Loucy (cell line): ENCODE data around the gene SLC26A9.

Source experiments
- H2AFZ ChIP-seq: fragments of 200-600 bp; sonication (generic); 2 replicates; pipeline ENCODE4 v1.6.0; 2016; ENCODE audit warnings: antibody characterized with exemption, mild to moderate bottlenecking, low read length, moderate library complexity
- H3F3A ChIP-seq: fragments of 200-600 bp; 2 replicates; pipeline ENCODE4 v1.6.0; 2016; ENCODE audit warnings: antibody characterized with exemption, low read depth, mild to moderate bottlenecking
- H3K27me3 ChIP-seq: fragments of 200-600 bp; sonication (generic); 2 replicates; pipeline ENCODE4 v1.6.1; 2014; ENCODE audit warnings: low read length, mild to moderate bottlenecking; ENCODE audit not compliant: insufficient read depth, poor library complexity, severe bottlenecking
- H3K36me3 ChIP-seq: fragments of 200-600 bp; sonication (generic); 2 replicates; pipeline ENCODE4 v1.6.1; 2016; ENCODE audit warnings: low read length; ENCODE audit not compliant: insufficient read depth
- H3K4me1 ChIP-seq: fragments of 200-600 bp; sonication (generic); 2 replicates; pipeline ENCODE4 v1.5.1; 2014; ENCODE audit warnings: low read length, mild to moderate bottlenecking; ENCODE audit not compliant: insufficient read depth, poor library complexity, severe bottlenecking
- H3K4me2 ChIP-seq: fragments of 200-600 bp; sonication (generic); 2 replicates; pipeline ENCODE4 v1.6.0; 2014; ENCODE audit warnings: antibody characterized with exemption, low read length, low read depth, mild to moderate bottlenecking; ENCODE audit not compliant: poor library complexity, severe bottlenecking
- H3K4me3 ChIP-seq: fragments of 200-600 bp; sonication (generic); 2 replicates; pipeline ENCODE4 v1.5.1; 2014; ENCODE audit warnings: low read length, mild to moderate bottlenecking, mixed read lengths; ENCODE audit not compliant: poor library complexity, severe bottlenecking
- H3K79me2 ChIP-seq: fragments of 200-600 bp; sonication (generic); 2 replicates; pipeline ENCODE4 v1.6.1; 2014; ENCODE audit warnings: low read length; ENCODE audit not compliant: insufficient read depth
- H3K9ac ChIP-seq: fragments of 200-600 bp; sonication (generic); 2 replicates; pipeline ENCODE4 v1.6.0; 2014; ENCODE audit warnings: mild to moderate bottlenecking, low read depth, low read length, moderate library complexity; ENCODE audit not compliant: poor library complexity, severe bottlenecking
- H3K9me2 ChIP-seq: fragments of 200-600 bp; sonication (generic); replicated peaks from 2 replicates; pipeline ENCODE4 v1.6.1; 2016; ENCODE audit warnings: low read depth, low read length, mixed read lengths
- H3K9me3 ChIP-seq: fragments of 200-600 bp; sonication (generic); 2 replicates; pipeline ENCODE4 v1.6.1; 2014; ENCODE audit warnings: mild to moderate bottlenecking, antibody characterized with exemption, low read length, low read depth; ENCODE audit not compliant: insufficient read depth
- H4K20me1 ChIP-seq: fragments of 200-600 bp; sonication (generic); 2 replicates; pipeline ENCODE4 v1.6.0; 2014; ENCODE audit warnings: antibody characterized with exemption, low read length, mild to moderate bottlenecking; ENCODE audit not compliant: insufficient read depth, poor library complexity, severe bottlenecking
- CTCF ChIP-seq: fragments of 200-600 bp; sonication (generic); conservative IDR thresholded peaks from 2 replicates; pipeline ENCODE4 v1.5.1; 2014; ENCODE audit warnings: mild to moderate bottlenecking, antibody characterized with exemption, low read length
- EZH2phosphoT487 ChIP-seq: fragments of 200-600 bp; IDR thresholded peaks from 2 replicates; pipeline ENCODE4 v1.6.1; 2018; ENCODE audit warnings: antibody characterized with exemption, mild to moderate bottlenecking, moderate library complexity, borderline replicate concordance

Gene SLC26A9

GRCh38 chr1:205930195-205930577 is 13.1 kb downstream of the SLC26A9 start:
- H3K4me2 ChIP-seq, result no peak overlapping the region
- TF ChIP-seq EZH2phosphoT487 (no peak), CTCF (no peak)
- H4K20me1 ChIP-seq, result no peaks in the 10 kb centered on the region
- H2AFZ ChIP-seq, result no peak overlapping the region
- no peaks in the 10 kb centered on the region for H3K36me3 ChIP-seq
- H3K9ac ChIP-seq, result no peak overlapping the region
- H3K79me2 ChIP-seq, result no peaks in the 10 kb centered on the region
- no peaks in the 10 kb centered on the region for H3K9me3 ChIP-seq
- H3K4me3 ChIP-seq, result no peak overlapping the region
- no peaks in the 10 kb centered on the region for H3F3A ChIP-seq
- peaks cover 16% of the 10 kb centered on the region for H3K4me1 ChIP-seq
- no peaks in the 10 kb centered on the region for H3K27me3 ChIP-seq
- no peaks in the 10 kb centered on the region for H3K9me2 ChIP-seq

GRCh38 chr1:205929496-205930194 is 13.6 kb downstream of the SLC26A9 start:
- H3K9me2 ChIP-seq, result no peaks in the 10 kb centered on the region
- H3K9ac ChIP-seq, result peak overlapping the region; percentile 25
- H3K9me3 ChIP-seq, result no peaks in the 10 kb centered on the region
- H3K4me2 ChIP-seq, result peak overlapping the region; percentile 53
- H2AFZ ChIP-seq, result 0 out of 2 replicates have a peak overlapping the region, but pooled peaks have one; percentile 82
- no peaks in the 10 kb centered on the region for H4K20me1 ChIP-seq
- no peaks in the 10 kb centered on the region for H3K27me3 ChIP-seq
- peaks cover 16% of the 10 kb centered on the region for H3K4me1 ChIP-seq
- H3K36me3 ChIP-seq, result no peaks in the 10 kb centered on the region
- H3K4me3 ChIP-seq, result no peak overlapping the region
- no peaks in the 10 kb centered on the region for H3F3A ChIP-seq
- H3K79me2 ChIP-seq, result no peaks in the 10 kb centered on the region
- TF ChIP-seq EZH2phosphoT487 (no peak), CTCF (no peak)

GRCh38 chr1:205928317-205928716 is 14.9 kb downstream of the SLC26A9 start:
- no peaks in the 10 kb centered on the region for H4K20me1 ChIP-seq
- no peak overlapping the region for H3K4me3 ChIP-seq
- H3K4me2 ChIP-seq, result peak overlapping the region; percentile 53
- TF ChIP-seq CTCF (no peak), EZH2phosphoT487 (no peak)
- no peaks in the 10 kb centered on the region for H3K27me3 ChIP-seq
- peak overlapping the region; percentile 82; the same call in 1 of the 2 replicates for H2AFZ ChIP-seq
- no peaks in the 10 kb centered on the region for H3K36me3 ChIP-seq
- peaks cover 16% of the 10 kb centered on the region for H3K4me1 ChIP-seq
- H3K9me3 ChIP-seq, result no peaks in the 10 kb centered on the region
- H3K9me2 ChIP-seq, result no peaks in the 10 kb centered on the region
- no peak overlapping the region for H3K9ac ChIP-seq
- H3K79me2 ChIP-seq, result no peaks in the 10 kb centered on the region
- no peaks in the 10 kb centered on the region for H3F3A ChIP-seq
